Right atrium auricular region (tissue), 2 donors: ENCODE results near the gene GLI3. TPM values are rescaled to one million over a fixed set of nuclear protein-coding genes. Genes with fewer than 3 reads are reported as not detected.

Experiments used
- DNase-seq: peaks from one replicate; pipeline ENCODE4 v3.0.0-alpha.2; 2019; ENCODE audit warnings: low spot score
- H3K27ac ChIP-seq, 2 donors: fragments of 200-600 bp; sonication (generic); 1 replicate in 1 of 2; 2 replicates in 1 of 2; pipeline ENCODE4 v1.5.1; 2016 to 2019
- H3K27me3 ChIP-seq, 2 donors: fragments of 200-600 bp; sonication (generic); one replicate each; pipeline versions ENCODE4 v1.5.1 to v1.6.0; 2017 to 2019
- H3K36me3 ChIP-seq: fragments of 200-600 bp; sonication (generic); one replicate; pipeline ENCODE4 v1.5.1; 2016
- H3K4me1 ChIP-seq, 2 donors: fragments of 200-600 bp; sonication (generic); one replicate each; pipeline versions ENCODE4 v1.5.1 to v1.6.0; 2017 to 2019
- H3K4me3 ChIP-seq, 2 donors: fragments of 200-600 bp; sonication (generic); 1 replicate in 1 of 2; 2 replicates in 1 of 2; pipeline ENCODE4 v1.5.1; 2017 to 2019; ENCODE audit warnings: mild to moderate bottlenecking in 1 of 2, moderate library complexity in 1 of 2
- H3K9me3 ChIP-seq, 2 donors: fragments of 200-600 bp; sonication (generic); one replicate each; pipeline ENCODE4 v1.5.1; 2019
- CTCF ChIP-seq, 2 donors: fragments of 200-600 bp; sonication (generic); IDR thresholded peaks; one replicate each; pipeline ENCODE4 v1.5.1; 2019; ENCODE audit warnings: antibody characterized with exemption in 2 of 2
- total RNA-seq, 2 donors: library from RNA; depleted of rRNA; stranded (reverse); fragments of >200 nt; gene quantifications; one replicate each; pipeline ENCODE4 v1.1.0, GENCODE V29; 2016

Gene GLI3
- total RNA-seq, 2 donors from 2014 or later, result 1.5 to 2.0 TPM

DNA sequence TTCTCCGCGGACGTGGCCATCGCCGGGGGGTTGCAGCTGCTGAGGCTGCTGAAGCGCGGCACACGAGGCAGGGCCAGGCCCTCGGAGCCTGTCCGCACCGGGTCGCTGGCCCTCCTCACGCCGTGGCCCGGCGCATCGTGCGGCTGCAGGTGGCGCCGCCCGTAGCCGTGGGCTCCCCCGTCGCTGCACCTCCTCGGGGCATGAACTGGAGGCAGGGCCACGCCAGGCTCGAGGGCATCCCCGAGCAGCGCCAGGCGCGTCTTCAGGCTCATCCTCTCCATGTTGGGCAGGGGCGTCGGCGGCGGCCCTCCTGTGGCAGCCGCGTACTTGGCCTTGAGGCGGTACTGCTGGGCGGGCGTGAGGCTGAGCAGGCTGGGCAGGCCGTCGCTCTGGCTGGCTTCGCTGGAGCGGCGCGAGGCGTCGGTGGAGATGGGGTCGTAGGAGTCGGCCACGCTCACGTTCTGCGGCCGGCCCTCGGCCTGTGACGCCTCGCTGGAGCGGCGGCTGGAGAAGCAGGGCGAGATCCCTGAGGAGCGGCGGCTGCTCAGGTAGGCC is 271.0 kb downstream of the GLI3 start:
- no peak overlapping the region for H3K4me3 ChIP-seq
- no peaks in the 10 kb centered on the region for H3K9me3 ChIP-seq
- no peaks in the 10 kb centered on the region for H3K4me1 ChIP-seq
- H3K27ac ChIP-seq, result no peak overlapping the region
- DNase-seq, result no peak
- H3K27me3 ChIP-seq, result no peaks in the 10 kb centered on the region
- H3K36me3 ChIP-seq, result peaks cover 10% of the 10 kb centered on the region
- no peak for TF ChIP-seq CTCF (IDR thresholded peaks at IDR 0.05)

- no peak for TF ChIP-seq CTCF (IDR thresholded peaks at IDR 0.05)
- H3K4me3 ChIP-seq, result no peak overlapping the region
- DNase-seq, result no peak
- H3K27ac ChIP-seq, result no peak overlapping the region
- no peaks in the 10 kb centered on the region for H3K4me1 ChIP-seq
- H3K27me3 ChIP-seq, result no peaks in the 10 kb centered on the region
- H3K9me3 ChIP-seq, result no peaks in the 10 kb centered on the region
- H3K36me3 ChIP-seq, result peaks cover 10% of the 10 kb centered on the region
Measured at GRCh38 chr7:41964849-41965745, 271.9 kb downstream of the GLI3 start.

DNA sequence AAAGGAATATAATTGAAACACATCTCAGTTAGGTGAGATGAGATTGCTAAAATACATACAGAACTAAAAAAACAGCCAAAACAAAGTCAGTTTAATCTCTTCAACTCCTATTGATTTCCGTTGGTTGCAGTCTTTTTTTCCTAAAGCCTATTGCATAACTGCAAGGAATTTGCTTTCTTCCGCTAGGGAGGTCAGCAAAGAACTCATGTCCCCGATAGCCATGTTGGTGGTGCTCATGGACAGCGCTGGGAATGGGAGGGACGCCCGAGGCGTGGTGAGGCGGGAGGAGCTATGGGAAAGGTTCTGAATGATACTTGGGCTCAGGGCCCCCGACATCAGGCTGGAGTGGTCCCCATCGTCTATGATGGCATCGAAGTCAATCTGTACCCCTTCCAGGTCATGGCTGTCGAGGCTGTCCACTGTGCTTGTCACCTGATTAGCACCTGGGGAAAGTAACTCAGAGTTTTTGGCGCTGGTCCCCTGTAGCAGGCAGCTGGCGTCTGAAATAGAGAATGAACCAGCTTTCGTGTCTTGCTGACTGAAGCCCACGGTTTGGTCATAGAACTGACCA is 272.7 kb downstream of the GLI3 start:
- no peak overlapping the region for H3K27ac ChIP-seq
- no peaks in the 10 kb centered on the region for H3K9me3 ChIP-seq
- no peak for TF ChIP-seq CTCF (IDR thresholded peaks at IDR 0.05)
- DNase-seq, result no peak
- H3K27me3 ChIP-seq, result no peaks in the 10 kb centered on the region
- H3K4me3 ChIP-seq, result no peak overlapping the region
- H3K36me3 ChIP-seq, result peaks cover 10% of the 10 kb centered on the region
- no peaks in the 10 kb centered on the region for H3K4me1 ChIP-seq

DNA sequence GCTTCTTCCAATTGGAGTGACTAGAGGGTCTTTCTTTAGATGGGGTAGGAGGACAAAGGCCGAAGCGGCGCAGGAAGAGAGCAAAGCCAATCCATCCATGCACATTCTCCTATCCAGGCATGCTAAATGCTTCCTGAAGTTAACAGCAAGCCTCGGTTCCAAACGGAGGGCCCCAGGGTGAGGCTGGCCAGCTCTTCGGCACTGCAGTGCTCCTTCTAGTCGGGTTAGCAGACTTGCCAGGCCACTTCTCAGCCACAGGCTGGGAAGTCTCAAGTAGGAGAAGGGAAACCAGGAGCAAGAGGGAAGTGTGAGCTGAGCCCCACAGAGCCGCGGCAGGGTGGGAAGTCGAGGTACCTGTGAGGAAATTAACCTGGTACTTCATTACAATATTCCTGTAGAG is 280.3 kb downstream of the GLI3 start:
- TF ChIP-seq CTCF (IDR thresholded peaks at IDR 0.05), result no peak
- Histone ChIP-seq H3K4me1 (peaks cover 0 to 29% of the 10 kb centered on the region in 2 donors), H3K4me3 (no peak overlapping the region), H3K9me3 (no peaks in the 10 kb centered on the region), H3K36me3 (no peaks in the 10 kb centered on the region), H3K27ac (no peak overlapping the region), H3K27me3 (no peaks in the 10 kb centered on the region)
- no peak for DNase-seq

- Histone ChIP-seq H3K27me3 (no peaks in the 10 kb centered on the region), H3K4me1 (peaks cover 0 to 29% of the 10 kb centered on the region in 2 donors), H3K36me3 (no peaks in the 10 kb centered on the region), H3K27ac (no peak overlapping the region), H3K4me3 (no peak overlapping the region), H3K9me3 (no peaks in the 10 kb centered on the region)
- DNase-seq, result peak; percentile 94
- TF ChIP-seq CTCF (IDR thresholded peaks at IDR 0.05), result no peak
Measured at GRCh38 chr7:41955893-41956675, 280.9 kb downstream of the GLI3 start.
